ENCODE results near the gene LZTS3.

DNA sequence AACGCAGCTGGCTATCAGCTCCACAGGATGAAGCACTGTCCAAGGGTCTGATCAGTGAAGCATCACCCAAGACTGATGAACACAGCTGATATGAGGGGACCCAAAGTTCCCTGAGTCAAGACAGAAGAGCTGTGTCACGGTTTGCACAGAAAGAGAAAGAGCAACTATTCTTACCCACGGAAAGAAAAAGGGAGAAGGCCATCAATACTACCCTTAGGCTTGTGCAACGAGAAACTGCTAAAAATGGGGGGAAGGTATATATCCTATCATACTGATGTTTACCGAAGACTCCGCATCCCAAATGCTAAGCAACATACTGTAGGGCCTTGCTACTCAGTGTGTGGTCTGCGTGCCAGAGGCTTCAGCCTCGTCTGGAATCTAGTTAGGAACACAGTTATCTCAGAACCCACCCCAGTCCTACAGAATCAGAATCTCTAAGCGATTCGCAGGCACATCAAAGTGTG lies 14.3 kb downstream of the LZTS3 start:
- TF ChIP-seq, protein P1, sequence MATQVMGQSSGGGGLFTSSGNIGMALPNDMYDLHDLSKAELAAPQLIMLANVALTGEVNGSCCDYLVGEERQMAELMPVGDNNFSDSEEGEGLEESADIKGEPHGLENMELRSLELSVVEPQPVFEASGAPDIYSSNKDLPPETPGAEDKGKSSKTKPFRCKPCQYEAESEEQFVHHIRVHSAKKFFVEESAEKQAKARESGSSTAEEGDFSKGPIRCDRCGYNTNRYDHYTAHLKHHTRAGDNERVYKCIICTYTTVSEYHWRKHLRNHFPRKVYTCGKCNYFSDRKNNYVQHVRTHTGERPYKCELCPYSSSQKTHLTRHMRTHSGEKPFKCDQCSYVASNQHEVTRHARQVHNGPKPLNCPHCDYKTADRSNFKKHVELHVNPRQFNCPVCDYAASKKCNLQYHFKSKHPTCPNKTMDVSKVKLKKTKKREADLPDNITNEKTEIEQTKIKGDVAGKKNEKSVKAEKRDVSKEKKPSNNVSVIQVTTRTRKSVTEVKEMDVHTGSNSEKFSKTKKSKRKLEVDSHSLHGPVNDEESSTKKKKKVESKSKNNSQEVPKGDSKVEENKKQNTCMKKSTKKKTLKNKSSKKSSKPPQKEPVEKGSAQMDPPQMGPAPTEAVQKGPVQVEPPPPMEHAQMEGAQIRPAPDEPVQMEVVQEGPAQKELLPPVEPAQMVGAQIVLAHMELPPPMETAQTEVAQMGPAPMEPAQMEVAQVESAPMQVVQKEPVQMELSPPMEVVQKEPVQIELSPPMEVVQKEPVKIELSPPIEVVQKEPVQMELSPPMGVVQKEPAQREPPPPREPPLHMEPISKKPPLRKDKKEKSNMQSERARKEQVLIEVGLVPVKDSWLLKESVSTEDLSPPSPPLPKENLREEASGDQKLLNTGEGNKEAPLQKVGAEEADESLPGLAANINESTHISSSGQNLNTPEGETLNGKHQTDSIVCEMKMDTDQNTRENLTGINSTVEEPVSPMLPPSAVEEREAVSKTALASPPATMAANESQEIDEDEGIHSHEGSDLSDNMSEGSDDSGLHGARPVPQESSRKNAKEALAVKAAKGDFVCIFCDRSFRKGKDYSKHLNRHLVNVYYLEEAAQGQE (IDR thresholded peaks at IDR 0.05; ENCODE audit: insufficient read depth in 1 of 2, low read depth in 2 of 2, low read length in 2 of 2) = no peak
- TF ChIP-seq SIN3A (IDR thresholded peaks at IDR 0.05; ENCODE audit: borderline replicate concordance, insufficient read depth, low read length) (no peak), POLR2AphosphoS5 (IDR thresholded peaks at IDR 0.05; ENCODE audit: low read depth, low read length) (no peak), TAF1 (IDR thresholded peaks at IDR 0.05; ENCODE audit: borderline replicate concordance, insufficient read depth, low read length) (no peak), FOXP2 (optimal IDR thresholded peaks at IDR 0.05; ENCODE audit: borderline replicate concordance, extremely low read depth, extremely low read length, insufficient read depth) (no peak)
